Measurements from ENCODE around the gene COL4A4.
A peak's percentile ranks its signal among the peaks of the same experiment; 100 is the strongest.

COL4A4 gene

GRCh38 chr2:227164763-227165291 is 822 bp upstream of the COL4A4 start:
- Histone ChIP-seq H3K79me2 (ENCODE audit: low read length) (peaks cover 57% of the 10 kb centered on the region), H3K9ac (ENCODE audit: low read length) (peak overlapping the region; percentile 92), H2AFZ (ENCODE audit: low read length) (peak overlapping the region; percentile 95), H3K9me2 (replicated peaks; ENCODE audit: insufficient read depth, low read length) (no peaks in the 10 kb centered on the region), H4K20me1 (ENCODE audit: insufficient read depth, low read length) (no peaks in the 10 kb centered on the region), H3K4me1 (ENCODE audit: low read length) (peaks cover 30% of the 10 kb centered on the region), H3K9me3 (replicated peaks; ENCODE audit: insufficient read depth, low read length) (no peaks in the 10 kb centered on the region), H3K4me2 (ENCODE audit: low read depth, low read length) (peak overlapping the region; percentile 94), H3K27ac (ENCODE audit: low read length) (peak overlapping the region; percentile 95), H3K36me3 (replicated peaks; ENCODE audit: insufficient read depth, low read length) (no peaks in the 10 kb centered on the region), H3F3A (ENCODE audit: insufficient read depth, low read length) (peaks cover 23% of the 10 kb centered on the region), H3K27me3 (replicated peaks; ENCODE audit: insufficient read depth, low read length) (no peaks in the 10 kb centered on the region), H3K4me3 (ENCODE audit: low read length) (peak overlapping the region; percentile 98)
- no peak for TF ChIP-seq CTCF (IDR thresholded peaks at IDR 0.05; ENCODE audit: low read length)
- no peak for TF ChIP-seq EZH2phosphoT487 (IDR thresholded peaks at IDR 0.05; ENCODE audit: low read length)
- TF ChIP-seq EZH2 (optimal IDR thresholded peaks at IDR 0.05; ENCODE audit: low read depth, low read length): no peak
- peak; percentile 84 for DNase-seq

DNA sequence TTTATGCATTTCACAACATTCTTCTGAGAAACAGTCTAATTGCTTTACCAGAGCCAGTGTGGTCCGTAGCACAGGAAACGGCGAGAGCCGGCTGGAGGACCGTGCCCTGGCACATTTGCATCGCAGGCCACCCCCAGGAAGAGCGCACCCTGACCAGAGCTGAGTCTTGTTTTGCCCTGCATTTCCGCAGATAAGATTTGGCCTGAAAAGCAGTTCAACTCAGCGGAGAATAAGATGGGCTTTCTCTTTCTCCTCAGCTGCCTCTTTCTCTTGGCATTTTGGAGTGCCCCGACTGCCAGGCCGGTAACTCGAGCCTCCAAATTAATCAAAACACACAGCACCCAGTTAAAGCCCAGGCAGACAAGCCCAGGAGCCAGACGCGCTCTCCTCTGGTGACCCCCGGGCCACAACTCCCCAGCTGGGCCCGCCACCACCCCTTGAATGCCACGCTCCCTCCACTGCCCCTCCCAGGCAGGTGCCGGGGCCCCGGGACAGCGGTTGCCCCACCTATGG is 464 bp downstream of the COL4A4 start:
- H3K9me3 ChIP-seq (replicated peaks; ENCODE audit: insufficient read depth, low read length): no peaks in the 10 kb centered on the region
- H3K27me3 ChIP-seq (replicated peaks; ENCODE audit: insufficient read depth, low read length): no peaks in the 10 kb centered on the region
- peaks cover 23% of the 10 kb centered on the region for H3F3A ChIP-seq (ENCODE audit: insufficient read depth, low read length)
- peaks cover 30% of the 10 kb centered on the region for H3K4me1 ChIP-seq (ENCODE audit: low read length)
- H3K79me2 ChIP-seq (ENCODE audit: low read length): peaks cover 59% of the 10 kb centered on the region
- H3K4me2 ChIP-seq (ENCODE audit: low read depth, low read length): peak overlapping the region; percentile 94
- H3K9ac ChIP-seq (ENCODE audit: low read length): peak overlapping the region; percentile 92
- peak overlapping the region; percentile 95 for H2AFZ ChIP-seq (ENCODE audit: low read length)
- H4K20me1 ChIP-seq (ENCODE audit: insufficient read depth, low read length): no peaks in the 10 kb centered on the region
- TF ChIP-seq CTCF (IDR thresholded peaks at IDR 0.05; ENCODE audit: low read length) (no peak), EZH2 (optimal IDR thresholded peaks at IDR 0.05; ENCODE audit: low read depth, low read length) (no peak), EZH2phosphoT487 (IDR thresholded peaks at IDR 0.05; ENCODE audit: low read length) (no peak)
- H3K9me2 ChIP-seq (replicated peaks; ENCODE audit: insufficient read depth, low read length): no peaks in the 10 kb centered on the region
- peak overlapping the region; percentile 95 for H3K27ac ChIP-seq (ENCODE audit: low read length)
- peak overlapping the region; percentile 98 for H3K4me3 ChIP-seq (ENCODE audit: low read length)
- DNase-seq: peak; percentile 86
- H3K36me3 ChIP-seq (replicated peaks; ENCODE audit: insufficient read depth, low read length): no peaks in the 10 kb centered on the region

DNA sequence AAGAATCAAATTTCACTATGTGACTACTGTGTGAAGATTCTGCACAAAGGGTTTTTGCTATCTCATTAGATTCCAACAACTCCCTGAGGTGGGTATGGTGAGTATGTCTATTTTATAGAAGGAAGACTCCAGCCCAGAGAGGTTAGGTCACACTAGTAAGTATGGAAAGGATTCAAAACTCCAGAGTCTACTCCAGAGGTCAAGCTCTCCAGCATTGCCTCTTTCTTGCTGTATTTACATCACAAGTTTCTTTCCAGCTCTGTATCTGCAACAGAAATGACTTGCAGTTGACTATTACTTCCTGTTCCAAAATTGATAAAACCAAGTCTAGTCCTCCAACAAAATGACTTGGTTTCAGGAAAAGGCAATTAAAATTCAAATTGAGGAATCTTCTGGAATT is 2.1 kb downstream of the COL4A4 start:
- peaks cover 52% of the 10 kb centered on the region for H3K79me2 ChIP-seq (ENCODE audit: low read length)
- H4K20me1 ChIP-seq (ENCODE audit: insufficient read depth, low read length): no peaks in the 10 kb centered on the region
- no peaks in the 10 kb centered on the region for H3K9me3 ChIP-seq (replicated peaks; ENCODE audit: insufficient read depth, low read length)
- TF ChIP-seq EZH2 (optimal IDR thresholded peaks at IDR 0.05; ENCODE audit: low read depth, low read length) (no peak), EZH2phosphoT487 (IDR thresholded peaks at IDR 0.05; ENCODE audit: low read length) (no peak), CTCF (IDR thresholded peaks at IDR 0.05; ENCODE audit: low read length) (no peak)
- no peak overlapping the region for H3K4me3 ChIP-seq (ENCODE audit: low read length)
- no peak overlapping the region for H3K9ac ChIP-seq (ENCODE audit: low read length)
- no peak overlapping the region for H3K27ac ChIP-seq (ENCODE audit: low read length)
- no peaks in the 10 kb centered on the region for H3K9me2 ChIP-seq (replicated peaks; ENCODE audit: insufficient read depth, low read length)
- no peak for DNase-seq
- no peaks in the 10 kb centered on the region for H3K36me3 ChIP-seq (replicated peaks; ENCODE audit: insufficient read depth, low read length)
- no peaks in the 10 kb centered on the region for H3K27me3 ChIP-seq (replicated peaks; ENCODE audit: insufficient read depth, low read length)
- no peak overlapping the region for H2AFZ ChIP-seq (ENCODE audit: low read length)
- peaks cover 30% of the 10 kb centered on the region for H3K4me1 ChIP-seq (ENCODE audit: low read length)
- peaks cover 23% of the 10 kb centered on the region for H3F3A ChIP-seq (ENCODE audit: insufficient read depth, low read length)
- no peak overlapping the region for H3K4me2 ChIP-seq (ENCODE audit: low read depth, low read length)
